Activated naive CD4-positive, alpha-beta T cell treated with anti-CD3 and anti-CD28 coated beads, Interleukin-2, amount 50 U/mL, for 24 hours (primary cell): ENCODE results near the gene LTC4S.
"Not testable (repeated sequence)": the region's sequence is repeated elsewhere in the genome, so short reads cannot be mapped to it uniquely, and the experiment has no call there.

Experiments used
- H3K27ac Mint-ChIP-seq: one replicate; pipeline ENCODE4 v1.8.0; 2021; ENCODE audit warnings: mild to moderate bottlenecking, mixed read lengths
- H3K27me3 Mint-ChIP-seq: one replicate; pipeline ENCODE4 v1.8.0; 2021; ENCODE audit warnings: mixed read lengths
- H3K36me3 Mint-ChIP-seq: one replicate; pipeline ENCODE4 v1.8.0; 2021; ENCODE audit warnings: mixed read lengths
- H3K4me1 Mint-ChIP-seq: one replicate; pipeline ENCODE4 v1.8.0; 2021; ENCODE audit warnings: mixed read lengths
- H3K4me3 Mint-ChIP-seq: one replicate; pipeline ENCODE4 v1.8.0; 2021; ENCODE audit warnings: mild to moderate bottlenecking, mixed read lengths
- H3K9me3 Mint-ChIP-seq: one replicate; pipeline ENCODE4 v1.8.0; 2021; ENCODE audit warnings: mixed read lengths

The LTC4S gene

DNA sequence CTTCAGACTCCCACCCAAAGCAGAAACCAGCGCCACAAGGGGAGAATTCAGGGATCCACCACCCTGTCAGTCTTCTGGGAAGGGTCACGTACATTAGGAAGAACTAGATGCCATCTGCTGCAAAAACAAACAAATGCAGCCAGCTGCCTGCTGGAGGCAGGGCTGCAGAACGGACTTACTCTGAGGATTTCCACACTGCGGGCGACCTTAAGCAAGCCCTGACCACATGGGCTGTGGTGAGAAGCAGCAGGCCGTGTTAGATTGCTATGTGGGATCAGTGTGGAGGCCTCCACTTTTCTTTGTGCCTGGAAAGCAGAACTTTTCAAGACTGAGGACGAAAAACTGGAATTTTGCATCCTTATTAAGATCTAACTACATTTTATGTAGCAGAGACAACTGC lies 13.4 kb upstream of the LTC4S start:
- H3K36me3 Mint-ChIP-seq, result peaks cover 10% of the 10 kb centered on the region
- H3K9me3 Mint-ChIP-seq, result no peaks in the 10 kb centered on the region
- no peaks in the 10 kb centered on the region for H3K4me1 Mint-ChIP-seq
- no peak overlapping the region for H3K4me3 Mint-ChIP-seq
- no peaks in the 10 kb centered on the region for H3K27me3 Mint-ChIP-seq
- no peak overlapping the region for H3K27ac Mint-ChIP-seq

DNA sequence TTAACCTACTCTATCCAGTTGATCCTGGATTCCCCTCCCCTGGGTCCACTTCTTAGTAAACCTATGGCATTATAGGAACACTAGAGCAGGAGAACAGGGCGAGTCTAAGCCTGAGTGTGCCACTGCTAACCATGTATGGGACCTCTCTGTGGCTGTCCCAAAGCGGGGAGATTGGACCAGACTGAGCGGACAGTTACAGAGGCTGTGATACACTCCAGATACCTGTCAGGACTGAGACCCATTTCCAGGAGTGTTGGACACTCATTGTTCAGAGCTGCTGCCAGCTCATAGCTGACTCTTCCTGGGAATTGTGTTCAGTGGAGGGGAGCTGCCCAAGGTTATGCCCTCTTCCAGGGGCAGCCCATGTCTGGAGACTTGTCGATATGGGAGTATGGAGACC lies 11.9 kb upstream of the LTC4S start:
- H3K36me3 Mint-ChIP-seq, result peaks cover 10% of the 10 kb centered on the region
- no peaks in the 10 kb centered on the region for H3K27me3 Mint-ChIP-seq
- no peak overlapping the region for H3K27ac Mint-ChIP-seq
- H3K9me3 Mint-ChIP-seq, result no peaks in the 10 kb centered on the region
- H3K4me1 Mint-ChIP-seq, result no peaks in the 10 kb centered on the region
- H3K4me3 Mint-ChIP-seq, result no peak overlapping the region

DNA sequence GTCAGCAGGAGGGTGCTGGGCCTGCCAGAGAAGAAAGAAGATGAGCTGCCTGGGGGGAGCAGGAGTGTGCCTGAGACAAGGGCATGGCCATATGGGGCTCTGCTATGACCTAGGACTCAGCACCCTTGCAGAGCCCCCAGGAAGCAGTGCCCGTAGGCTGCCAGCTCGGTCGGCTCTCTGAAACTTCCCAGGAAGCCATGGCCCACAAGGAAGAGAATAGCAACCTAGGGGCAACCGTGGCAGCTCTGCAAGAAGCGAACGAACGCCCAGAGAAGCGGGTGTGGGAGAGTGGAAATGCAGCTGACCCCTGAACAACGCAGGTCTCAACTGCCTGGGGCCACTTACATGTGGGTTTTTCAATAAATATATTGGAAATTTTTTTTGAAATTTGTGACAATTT lies 10.7 kb upstream of the LTC4S start:
- Mint-ChIP-seq H3K27me3 (no peaks in the 10 kb centered on the region), H3K36me3 (peaks cover 6% of the 10 kb centered on the region), H3K9me3 (no peaks in the 10 kb centered on the region), H3K4me1 (no peaks in the 10 kb centered on the region), H3K4me3 (no peak overlapping the region), H3K27ac (no peak overlapping the region)

DNA sequence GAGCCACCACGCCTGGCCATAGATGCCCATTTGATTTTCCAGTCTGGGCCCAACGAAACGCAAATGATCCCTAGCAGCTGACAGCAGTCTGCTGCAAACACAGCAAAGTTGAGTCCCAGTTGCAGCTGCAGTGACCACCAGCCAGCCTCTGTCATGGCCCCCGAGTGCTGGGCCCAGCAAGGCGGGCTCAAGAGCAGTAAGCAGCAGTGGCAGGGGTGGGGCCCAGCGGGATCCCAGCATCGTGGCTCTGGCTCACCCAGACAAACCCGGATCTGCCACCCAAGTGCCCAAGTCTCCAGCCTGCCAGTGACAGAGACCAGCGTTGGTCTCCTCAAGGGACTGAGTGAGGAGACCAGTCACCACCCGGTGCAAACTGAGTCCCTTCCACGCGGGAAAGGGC lies 6.9 kb upstream of the LTC4S start:
- Mint-ChIP-seq H3K27me3 (no peaks in the 10 kb centered on the region), H3K4me1 (no peaks in the 10 kb centered on the region)

DNA sequence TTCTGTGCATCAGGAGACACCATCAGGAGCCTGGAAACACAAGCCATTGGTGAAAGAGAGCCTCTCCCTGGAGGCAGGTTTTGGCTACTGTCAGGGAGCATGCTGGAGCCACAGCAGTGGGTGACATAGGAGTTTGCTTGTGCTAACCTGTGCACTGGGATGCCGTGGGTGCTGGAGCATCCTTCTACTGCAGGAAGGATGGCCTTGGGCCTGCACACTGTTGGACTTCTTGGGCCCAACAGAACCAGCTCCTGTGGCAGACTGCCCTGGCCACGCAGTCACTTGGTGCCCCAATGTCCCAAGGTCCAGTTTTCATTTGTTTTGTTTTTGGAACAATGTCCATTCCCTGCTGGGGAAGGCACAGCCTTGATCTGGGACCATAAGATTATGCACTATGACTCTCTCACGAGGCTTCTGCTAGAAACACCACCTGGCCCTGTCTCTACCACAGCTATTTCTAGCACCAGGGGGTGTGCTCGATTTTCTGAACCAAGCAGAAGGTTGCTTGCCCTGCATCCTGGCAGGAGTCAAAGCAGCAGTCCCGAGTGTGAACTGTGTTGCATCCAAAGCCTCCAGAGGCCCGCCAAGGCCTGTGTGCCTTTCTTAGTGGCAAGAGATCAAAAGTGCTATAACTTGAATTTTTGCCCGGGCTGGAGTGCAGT lies 5.5 kb upstream of the LTC4S start:
- Mint-ChIP-seq H3K27ac (no peak overlapping the region), H3K4me3 (no peak overlapping the region), H3K27me3 (no peaks in the 10 kb centered on the region), H3K9me3 (no peaks in the 10 kb centered on the region), H3K36me3 (peaks cover 4% of the 10 kb centered on the region), H3K4me1 (peaks cover 3% of the 10 kb centered on the region)

More for the DNA sequence above, 6.9 kb upstream of the LTC4S start:
- H3K27ac Mint-ChIP-seq, result no peak overlapping the region
- H3K4me3 Mint-ChIP-seq, result no peak overlapping the region
- peaks cover 4% of the 10 kb centered on the region for H3K36me3 Mint-ChIP-seq
- no peaks in the 10 kb centered on the region for H3K9me3 Mint-ChIP-seq

DNA sequence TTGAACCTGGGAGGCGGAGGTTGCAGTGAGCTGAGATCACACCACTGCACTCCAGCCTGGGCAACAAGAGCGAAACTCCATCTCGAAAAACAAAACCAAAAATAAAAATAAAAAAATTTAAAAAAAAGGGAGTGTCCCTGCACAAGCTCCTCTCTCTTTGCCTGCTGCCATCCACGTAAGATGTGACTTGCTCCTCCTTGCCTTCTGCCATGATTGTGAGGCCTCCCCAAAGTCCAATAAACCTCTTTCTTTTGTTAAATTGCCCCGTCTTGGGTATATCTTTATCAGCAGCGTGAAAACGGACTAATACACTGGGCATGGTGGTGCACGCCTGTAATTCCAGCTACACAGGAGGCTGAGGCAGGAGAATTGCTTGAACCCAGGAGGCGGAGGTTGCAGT lies 4.5 kb upstream of the LTC4S start:
- H3K27me3 Mint-ChIP-seq, H3K36me3 Mint-ChIP-seq, H3K4me3 Mint-ChIP-seq, H3K27ac Mint-ChIP-seq, H3K9me3 Mint-ChIP-seq: not testable (repeated sequence)
- peaks cover 12% of the 10 kb centered on the region for H3K4me1 Mint-ChIP-seq

DNA sequence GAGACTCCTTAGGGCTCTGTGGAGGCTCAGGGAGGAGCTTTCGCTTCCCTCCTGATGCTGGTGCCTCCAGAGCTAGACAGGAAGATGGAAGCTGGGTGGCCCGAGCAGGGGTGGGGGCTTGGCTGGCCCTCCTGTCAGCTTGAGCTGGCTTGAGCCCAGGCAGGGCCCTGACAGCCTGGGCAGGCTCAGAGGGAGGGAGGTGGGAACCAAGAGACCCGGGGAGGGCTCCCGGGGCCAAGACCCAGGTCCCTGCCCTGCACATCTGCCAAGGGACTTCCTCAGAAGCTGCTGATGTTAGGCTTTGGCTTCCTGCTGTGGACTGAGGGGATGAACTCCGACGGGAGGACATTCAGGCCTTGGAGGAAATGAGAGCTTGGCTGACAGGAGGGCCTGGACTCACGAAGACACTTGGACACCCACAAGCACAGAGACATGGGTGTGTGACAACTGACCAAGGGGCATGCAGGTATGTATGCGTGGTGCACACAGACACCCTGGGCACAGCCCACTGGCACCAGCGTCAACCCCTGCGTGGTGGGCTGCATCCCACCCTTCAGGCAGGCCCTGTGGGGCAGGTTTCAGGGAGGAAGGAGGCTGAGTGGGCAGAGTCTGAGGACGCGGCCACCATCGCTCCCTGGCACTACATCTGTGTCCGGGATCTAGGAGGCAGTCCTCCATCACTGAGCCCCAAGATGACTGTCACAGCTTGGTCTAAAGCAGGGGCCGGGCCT lies 1.7 kb upstream of the LTC4S start:
- Mint-ChIP-seq H3K27me3 (no peaks in the 10 kb centered on the region), H3K4me3 (no peak overlapping the region), H3K4me1 (peaks cover 24% of the 10 kb centered on the region), H3K27ac (no peak overlapping the region), H3K36me3 (peaks cover 7% of the 10 kb centered on the region), H3K9me3 (no peaks in the 10 kb centered on the region)

DNA sequence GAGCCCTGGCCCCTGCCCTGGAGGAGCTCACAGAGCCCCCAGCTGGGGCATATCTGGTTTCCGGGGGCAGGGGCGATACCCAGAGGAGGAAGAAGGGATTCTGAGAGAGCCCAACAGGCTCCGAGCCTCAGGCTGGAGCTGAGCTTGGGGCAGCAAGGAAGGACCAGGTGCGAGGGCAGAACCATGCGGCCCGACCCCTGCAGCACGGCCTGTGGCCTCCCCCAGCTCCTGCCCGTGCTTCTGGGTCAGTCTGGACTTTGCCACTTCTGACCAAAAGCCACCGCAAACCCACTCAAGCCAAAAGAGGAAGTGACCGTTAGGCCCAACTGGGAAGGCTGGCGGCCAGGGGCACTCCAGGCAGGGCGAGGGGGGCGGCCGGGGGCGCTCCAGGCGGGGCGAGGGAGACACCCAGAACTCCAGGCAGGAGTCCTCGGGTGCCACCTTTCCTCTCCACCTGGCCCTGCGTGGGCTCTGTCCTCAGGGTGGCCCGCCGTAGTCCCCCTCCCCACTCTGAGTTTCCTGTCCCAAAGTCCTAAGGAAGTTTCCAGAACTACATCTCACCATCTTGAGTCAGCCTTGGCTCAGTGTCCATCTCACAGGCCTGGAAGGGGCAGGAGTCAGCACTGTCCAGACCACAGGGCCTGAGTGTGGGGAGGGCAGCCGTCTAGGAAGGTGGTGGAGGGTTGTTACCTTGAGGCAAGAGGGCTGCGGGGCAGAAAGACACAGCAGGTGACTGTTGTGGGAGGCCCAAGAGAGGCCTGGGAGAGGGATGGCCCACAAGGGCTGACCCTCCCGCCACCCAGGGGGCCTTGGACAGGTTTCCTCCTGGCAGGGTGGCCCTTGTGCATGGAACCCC lies 946 bp upstream of the LTC4S start:
- peak overlapping the region; percentile 79 for H3K27ac Mint-ChIP-seq
- no peaks in the 10 kb centered on the region for H3K9me3 Mint-ChIP-seq
- H3K4me3 Mint-ChIP-seq, result peak overlapping the region; percentile 33
- peaks cover 24% of the 10 kb centered on the region for H3K4me1 Mint-ChIP-seq
- no peaks in the 10 kb centered on the region for H3K27me3 Mint-ChIP-seq
- H3K36me3 Mint-ChIP-seq, result peaks cover 7% of the 10 kb centered on the region

DNA sequence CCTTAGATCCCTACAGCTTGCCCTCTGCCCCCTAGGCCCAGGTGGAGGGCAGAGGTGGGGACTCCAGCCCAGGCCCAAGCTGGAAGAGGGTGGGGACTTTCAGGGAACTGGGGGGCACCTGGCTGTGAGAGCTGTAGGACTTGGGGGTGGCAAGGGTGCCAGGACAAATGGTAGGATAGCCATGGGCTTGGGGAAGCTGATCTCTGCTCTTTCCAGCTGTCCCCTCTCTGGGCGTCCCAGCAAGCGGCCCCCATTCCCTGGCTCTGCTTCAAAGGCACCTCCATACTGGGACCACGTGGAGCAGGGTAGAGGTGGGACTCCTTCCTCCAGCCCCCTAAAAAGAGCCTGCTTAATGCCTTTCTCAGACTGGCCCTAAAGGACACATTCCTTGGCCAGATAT lies 385 bp downstream of the LTC4S start:
- no peak overlapping the region for H3K4me3 Mint-ChIP-seq
- peaks cover 5% of the 10 kb centered on the region for H3K36me3 Mint-ChIP-seq
- H3K4me1 Mint-ChIP-seq, result peaks cover 24% of the 10 kb centered on the region
- no peaks in the 10 kb centered on the region for H3K27me3 Mint-ChIP-seq
- no peaks in the 10 kb centered on the region for H3K9me3 Mint-ChIP-seq
- no peak overlapping the region for H3K27ac Mint-ChIP-seq

DNA sequence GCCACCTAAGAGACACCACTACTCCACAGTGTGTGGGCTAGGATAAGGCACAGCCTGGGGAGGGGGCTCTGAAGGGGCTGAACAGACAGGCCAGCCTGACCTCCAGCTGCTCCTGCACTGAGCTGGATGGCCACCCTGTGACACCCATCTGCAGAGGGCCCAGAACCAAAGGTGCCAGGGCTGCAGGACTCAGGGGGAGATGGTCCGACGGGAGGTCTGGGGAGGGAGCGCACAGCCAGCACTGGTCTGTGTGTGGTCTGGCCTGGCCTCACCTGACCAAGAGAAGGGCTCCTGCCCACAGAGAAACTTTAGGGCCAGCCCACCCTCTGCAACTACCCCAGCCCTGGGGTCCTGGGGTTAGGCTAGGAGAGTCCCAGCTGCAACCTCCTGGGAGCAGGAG lies 789 bp downstream of the LTC4S start:
- peak overlapping the region; percentile 61 for H3K4me3 Mint-ChIP-seq
- H3K27me3 Mint-ChIP-seq, result no peaks in the 10 kb centered on the region
- H3K4me1 Mint-ChIP-seq, result peaks cover 24% of the 10 kb centered on the region

DNA sequence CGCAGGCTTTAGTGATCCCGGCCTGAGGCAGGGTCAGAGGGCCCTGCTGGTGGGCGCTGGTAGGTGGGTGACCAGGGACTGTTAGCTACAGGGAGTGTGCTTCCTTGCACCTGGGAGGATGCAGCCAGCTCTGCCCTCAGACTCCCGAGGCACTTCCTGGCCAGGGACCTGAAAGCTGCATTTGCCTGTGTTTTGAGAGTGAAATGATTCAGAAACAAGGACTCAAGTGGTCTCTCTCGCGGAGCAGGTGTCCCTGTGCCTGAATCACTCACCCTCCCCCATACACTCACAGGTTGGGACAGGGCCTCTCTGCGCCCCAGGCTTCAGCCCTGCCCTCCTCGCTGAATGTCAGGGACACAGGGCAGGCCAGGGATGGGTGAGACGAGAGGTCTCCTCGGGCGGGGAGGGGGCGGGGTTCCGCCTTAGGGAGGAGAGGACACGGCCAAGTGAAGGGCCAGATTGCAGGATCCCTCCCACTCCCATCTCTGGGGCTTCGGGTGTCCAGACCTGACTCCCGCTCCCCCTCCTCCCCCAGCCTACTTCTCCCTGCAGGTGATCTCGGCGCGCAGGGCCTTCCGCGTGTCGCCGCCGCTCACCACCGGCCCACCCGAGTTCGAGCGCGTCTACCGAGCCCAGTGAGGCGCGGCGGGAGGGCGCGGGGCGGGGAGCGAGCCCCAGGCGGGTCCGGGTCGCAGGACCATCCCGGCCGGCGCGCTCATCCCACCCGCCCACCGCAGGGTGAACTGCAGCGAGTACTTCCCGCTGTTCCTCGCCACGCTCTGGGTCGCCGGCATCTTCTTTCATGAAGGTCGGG lies 1.5 kb downstream of the LTC4S start:
- no peaks in the 10 kb centered on the region for H3K27me3 Mint-ChIP-seq
- H3K9me3 Mint-ChIP-seq, result no peaks in the 10 kb centered on the region
- peaks cover 24% of the 10 kb centered on the region for H3K4me1 Mint-ChIP-seq
- H3K4me3 Mint-ChIP-seq, result peak overlapping the region; percentile 42
- no peak overlapping the region for H3K27ac Mint-ChIP-seq
- peaks cover 7% of the 10 kb centered on the region for H3K36me3 Mint-ChIP-seq

More for the DNA sequence above, 789 bp downstream of the LTC4S start:
- Mint-ChIP-seq H3K27ac (no peak overlapping the region), H3K36me3 (peaks cover 7% of the 10 kb centered on the region), H3K9me3 (no peaks in the 10 kb centered on the region)

DNA sequence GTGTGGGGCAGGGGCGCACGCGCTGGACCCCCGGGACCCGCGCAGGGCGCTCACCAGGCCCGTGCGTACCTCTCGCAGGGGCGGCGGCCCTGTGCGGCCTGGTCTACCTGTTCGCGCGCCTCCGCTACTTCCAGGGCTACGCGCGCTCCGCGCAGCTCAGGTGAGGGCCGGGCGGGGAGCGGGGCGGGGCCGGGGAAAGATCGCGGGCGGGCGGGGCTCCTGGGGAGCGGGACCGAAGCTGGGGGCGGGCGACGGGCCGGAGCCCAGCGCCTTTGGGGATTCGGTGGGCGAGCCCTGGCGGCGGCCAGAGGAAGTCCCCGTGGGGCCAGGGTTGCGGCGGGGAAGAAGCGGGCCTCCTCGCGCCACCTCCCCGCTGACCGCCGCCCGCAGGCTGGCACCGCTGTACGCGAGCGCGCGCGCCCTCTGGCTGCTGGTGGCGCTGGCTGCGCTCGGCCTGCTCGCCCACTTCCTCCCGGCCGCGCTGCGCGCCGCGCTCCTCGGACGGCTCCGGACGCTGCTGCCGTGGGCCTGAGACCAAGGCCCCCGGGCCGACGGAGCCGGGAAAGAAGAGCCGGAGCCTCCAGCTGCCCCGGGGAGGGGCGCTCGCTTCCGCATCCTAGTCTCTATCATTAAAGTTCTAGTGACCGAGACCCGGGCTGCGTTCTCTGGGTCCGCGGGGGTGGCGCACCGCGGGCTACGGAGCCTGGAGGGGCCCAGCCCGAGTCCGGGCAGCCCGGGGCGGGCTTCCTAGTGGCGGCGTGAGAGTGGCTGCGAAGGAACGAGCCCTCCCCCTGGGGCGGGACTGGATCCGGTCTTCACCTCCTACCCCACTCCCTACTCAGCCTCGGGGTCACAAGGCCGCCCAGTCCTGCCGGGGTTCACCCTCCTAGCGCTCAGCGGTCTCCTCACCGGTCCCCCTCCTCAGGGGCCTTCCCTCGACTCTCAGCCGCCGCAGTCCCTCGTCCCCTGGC lies 2.4 kb downstream of the LTC4S start:
- Mint-ChIP-seq H3K27ac (no peak overlapping the region), H3K4me1 (peaks cover 24% of the 10 kb centered on the region), H3K4me3 (peak overlapping the region; percentile 59), H3K36me3 (peaks cover 7% of the 10 kb centered on the region), H3K27me3 (no peaks in the 10 kb centered on the region), H3K9me3 (no peaks in the 10 kb centered on the region)

DNA sequence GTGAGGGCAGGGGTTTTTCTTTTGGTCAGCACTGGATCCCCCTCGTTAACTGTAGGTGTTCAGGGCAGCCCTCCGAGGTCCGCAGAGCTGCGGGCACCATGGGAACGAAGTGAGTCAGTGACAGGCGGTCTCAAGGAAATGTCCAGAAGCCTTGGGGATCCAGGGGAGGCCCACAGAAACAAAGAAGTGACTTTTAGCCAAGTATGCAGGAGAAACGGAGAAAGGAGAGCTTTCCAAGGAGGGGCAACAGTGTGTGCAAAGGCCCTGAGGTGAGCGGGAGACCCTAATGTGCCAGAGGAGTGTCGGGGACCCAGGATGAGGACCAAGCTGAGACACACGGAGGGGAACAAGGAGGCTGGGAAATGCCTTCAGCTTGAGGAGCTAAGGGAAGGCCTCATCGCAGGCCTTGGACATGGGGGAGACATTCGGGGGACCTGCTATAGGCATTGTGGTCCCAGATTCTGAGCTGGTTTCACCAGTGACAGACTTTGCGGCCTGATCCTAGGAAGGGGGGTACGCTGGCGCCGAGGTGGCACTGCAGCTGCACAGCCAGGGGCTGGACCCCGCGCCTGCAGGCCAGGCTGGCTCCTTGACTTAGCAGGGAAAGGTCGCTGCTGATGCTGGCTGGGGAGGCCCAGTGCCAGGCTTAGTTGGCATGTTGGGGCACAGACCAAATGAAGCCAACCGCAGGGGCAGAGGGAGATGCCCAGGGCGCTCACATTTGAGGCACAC lies 3.3 kb downstream of the LTC4S start:
- Mint-ChIP-seq H3K27ac (no peak overlapping the region), H3K4me1 (peaks cover 30% of the 10 kb centered on the region), H3K36me3 (peaks cover 7% of the 10 kb centered on the region), H3K4me3 (peak overlapping the region; percentile 59), H3K9me3 (no peaks in the 10 kb centered on the region), H3K27me3 (no peaks in the 10 kb centered on the region)

DNA sequence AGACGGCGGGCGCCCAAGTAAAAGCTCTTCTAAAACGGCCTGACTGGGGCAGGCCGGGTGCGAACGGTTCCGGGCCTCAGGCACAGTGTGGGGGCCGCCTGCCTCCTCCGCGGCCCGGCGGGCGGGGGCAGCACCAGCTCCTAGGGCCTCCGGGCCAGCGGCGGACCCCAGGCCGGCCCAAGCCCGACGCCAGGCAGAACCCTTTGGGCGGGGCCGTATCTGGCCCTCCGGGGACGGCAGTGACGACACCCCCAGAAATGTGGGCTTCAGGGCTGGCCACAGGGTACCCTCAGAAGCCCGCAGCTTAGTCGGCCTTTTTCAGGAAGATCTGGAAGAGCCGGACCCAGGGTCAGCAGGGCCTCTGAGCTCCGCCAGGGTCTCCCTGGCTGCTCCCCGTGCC lies 4.0 kb downstream of the LTC4S start:
- Mint-ChIP-seq H3K27me3 (no peaks in the 10 kb centered on the region), H3K36me3 (peaks cover 7% of the 10 kb centered on the region), H3K4me1 (peaks cover 31% of the 10 kb centered on the region), H3K4me3 (no peak overlapping the region), H3K9me3 (no peaks in the 10 kb centered on the region), H3K27ac (no peak overlapping the region)
